Neuron (in vitro differentiated cells): ENCODE data around the gene TACR1.

Experiments
- H2AFZ ChIP-seq: one replicate; pipeline ENCODE4 v1.6.1; 2013; ENCODE audit warnings: low read depth, mild to moderate bottlenecking, inconsistent platforms, low read length, moderate library complexity
- H3K27me3 ChIP-seq: one replicate; pipeline ENCODE4 v1.6.1; 2013; ENCODE audit warnings: low read length; ENCODE audit not compliant: insufficient read depth
- H3K36me3 ChIP-seq: one replicate; pipeline ENCODE4 v1.6.1; 2013; ENCODE audit warnings: low read length; ENCODE audit not compliant: insufficient read depth
- H3K4me1 ChIP-seq: one replicate; pipeline ENCODE4 v1.6.1; 2013; ENCODE audit warnings: low read length; ENCODE audit not compliant: insufficient read depth
- H3K4me3 ChIP-seq: 2 replicates; pipeline ENCODE4 v1.5.1; 2013; ENCODE audit warnings: mild to moderate bottlenecking, low read length, moderate library complexity
- H3K9me3 ChIP-seq: one replicate; pipeline ENCODE4 v1.6.1; 2013; ENCODE audit warnings: low read length

The TACR1 gene

DNA sequence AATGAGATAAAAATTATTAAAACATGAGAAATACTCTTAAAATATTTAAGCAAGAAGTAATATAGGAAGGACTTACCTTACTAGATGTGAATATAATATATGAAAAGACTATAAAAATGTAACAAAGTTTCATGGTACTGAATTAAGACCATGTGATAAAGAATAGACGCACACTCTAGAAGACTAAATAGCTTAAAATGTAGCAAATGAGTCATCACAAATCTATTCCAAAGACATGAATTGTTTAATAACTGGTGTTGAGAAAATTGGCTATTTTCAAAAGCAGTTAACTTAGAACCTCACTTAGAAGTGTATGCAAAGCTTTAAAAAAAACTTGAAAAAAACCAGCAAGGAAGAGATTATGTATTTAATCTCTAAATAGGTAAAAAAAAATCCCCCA, 176.8 kb downstream of the TACR1 start:
- Histone ChIP-seq H3K36me3 (no peaks in the 10 kb centered on the region), H3K4me1 (peaks cover 10% of the 10 kb centered on the region), H3K9me3 (no peaks in the 10 kb centered on the region), H3K27me3 (no peaks in the 10 kb centered on the region), H3K4me3 (no peak overlapping the region), H2AFZ (no peak overlapping the region)

GRCh38 chr2:75021672-75022071, 177.6 kb downstream of the TACR1 start:
- H3K4me1 ChIP-seq = peaks cover 10% of the 10 kb centered on the region
- H2AFZ ChIP-seq = no peak overlapping the region
- no peak overlapping the region for H3K4me3 ChIP-seq
- no peaks in the 10 kb centered on the region for H3K36me3 ChIP-seq
- H3K9me3 ChIP-seq = no peaks in the 10 kb centered on the region
- no peaks in the 10 kb centered on the region for H3K27me3 ChIP-seq

DNA sequence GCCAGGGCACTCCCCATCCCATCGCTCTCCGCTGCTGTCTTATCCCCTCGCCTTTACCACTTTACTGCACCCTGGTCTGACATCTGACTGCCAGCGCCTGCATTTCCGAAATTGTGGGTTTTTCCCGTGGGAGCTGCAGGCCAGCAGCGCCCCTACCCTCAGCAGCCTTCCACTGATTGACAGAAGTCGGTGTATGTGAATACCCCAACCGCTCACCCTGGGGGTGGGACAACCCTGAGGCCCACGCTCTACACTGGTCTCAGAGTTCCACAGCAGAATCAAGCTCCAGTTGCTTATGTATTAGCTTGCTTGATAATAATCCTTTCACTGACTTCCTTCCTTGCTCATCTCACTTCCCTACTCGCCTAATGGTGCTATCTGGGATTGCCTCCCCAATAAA, 178.8 kb downstream of the TACR1 start:
- H3K27me3 ChIP-seq = no peaks in the 10 kb centered on the region
- H3K9me3 ChIP-seq = no peaks in the 10 kb centered on the region
- peaks cover 10% of the 10 kb centered on the region for H3K4me1 ChIP-seq
- no peak overlapping the region for H3K4me3 ChIP-seq
- H3K36me3 ChIP-seq = no peaks in the 10 kb centered on the region
- H2AFZ ChIP-seq = no peak overlapping the region

- Histone ChIP-seq H3K4me3 (no peak overlapping the region), H3K9me3 (no peaks in the 10 kb centered on the region), H2AFZ (no peak overlapping the region), H3K4me1 (peaks cover 10% of the 10 kb centered on the region), H3K36me3 (no peaks in the 10 kb centered on the region), H3K27me3 (no peaks in the 10 kb centered on the region)
These were observed 179.5 kb downstream of the TACR1 start for GRCh38 chr2:75019790-75020189.

DNA sequence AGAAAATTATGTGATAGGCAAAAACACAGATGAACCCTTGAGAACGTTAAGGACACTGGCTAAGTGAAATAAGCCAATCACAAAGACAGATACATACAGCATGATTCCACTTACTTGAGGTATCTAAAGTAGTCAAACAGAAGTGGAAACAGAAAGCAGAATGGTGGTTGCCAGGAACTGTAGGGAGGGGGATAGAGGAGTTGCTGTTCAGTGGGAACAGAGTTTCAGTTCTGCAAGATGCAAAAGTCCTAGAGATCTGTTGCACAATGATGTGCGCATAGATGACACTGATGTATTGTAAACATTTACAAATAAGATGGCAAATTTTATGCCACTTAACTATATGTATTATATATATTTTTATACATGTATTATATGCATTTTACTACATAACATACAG, 181.2 kb downstream of the TACR1 start:
- no peak overlapping the region for H3K4me3 ChIP-seq
- H2AFZ ChIP-seq = no peak overlapping the region
- no peaks in the 10 kb centered on the region for H3K36me3 ChIP-seq
- H3K4me1 ChIP-seq = peaks cover 5% of the 10 kb centered on the region
- no peaks in the 10 kb centered on the region for H3K9me3 ChIP-seq
- no peaks in the 10 kb centered on the region for H3K27me3 ChIP-seq

DNA sequence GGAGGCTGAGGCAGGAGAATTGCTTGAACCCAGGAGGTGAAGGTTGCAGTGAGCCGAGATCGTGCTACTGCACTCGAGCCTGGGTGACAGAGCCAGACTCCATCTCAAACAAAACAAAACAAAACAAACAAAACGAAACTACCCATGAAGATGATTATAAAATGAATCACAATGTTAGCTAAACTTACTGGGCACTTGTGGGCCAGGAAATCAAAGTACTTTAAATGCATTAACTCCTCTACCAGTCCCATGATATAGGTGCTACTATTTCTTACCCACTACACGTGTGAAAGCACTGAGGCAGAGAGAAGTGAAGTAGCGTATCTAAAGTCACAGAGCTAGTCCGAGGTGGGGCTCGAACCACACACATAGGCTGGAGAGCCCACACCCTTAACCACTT, 187.2 kb downstream of the TACR1 start:
- H3K9me3 ChIP-seq = no peaks in the 10 kb centered on the region
- no peak overlapping the region for H3K4me3 ChIP-seq
- H3K27me3 ChIP-seq = no peaks in the 10 kb centered on the region
- H3K36me3 ChIP-seq = no peaks in the 10 kb centered on the region
- H3K4me1 ChIP-seq = no peaks in the 10 kb centered on the region
- no peak overlapping the region for H2AFZ ChIP-seq

- Histone ChIP-seq H3K9me3 (no peaks in the 10 kb centered on the region), H2AFZ (no peak overlapping the region), H3K27me3 (no peaks in the 10 kb centered on the region), H3K4me3 (no peak overlapping the region), H3K36me3 (no peaks in the 10 kb centered on the region), H3K4me1 (no peaks in the 10 kb centered on the region)
These were observed 188.7 kb downstream of the TACR1 start for GRCh38 chr2:75010571-75010970.

DNA sequence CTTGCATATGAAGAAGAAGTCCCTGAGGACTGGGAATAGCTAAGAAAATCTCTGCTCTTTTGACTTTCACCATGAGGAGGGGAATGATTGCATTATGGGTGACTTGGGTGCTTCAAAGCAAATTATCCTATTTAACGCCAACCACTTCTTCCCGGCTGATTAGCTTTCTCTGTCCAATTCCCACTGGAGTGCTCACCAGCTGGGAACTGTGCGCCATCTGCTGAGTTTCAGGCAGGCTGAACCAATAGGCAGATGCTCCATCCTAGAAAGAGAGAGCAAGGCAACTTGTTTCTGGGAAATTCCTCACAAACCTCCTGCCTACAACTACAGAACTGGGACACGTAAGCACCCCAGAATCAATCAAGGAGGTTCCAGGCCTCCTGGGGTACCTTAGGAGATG, 191.5 kb downstream of the TACR1 start:
- no peaks in the 10 kb centered on the region for H3K36me3 ChIP-seq
- H3K4me3 ChIP-seq = no peak overlapping the region
- no peaks in the 10 kb centered on the region for H3K27me3 ChIP-seq
- H3K9me3 ChIP-seq = no peaks in the 10 kb centered on the region
- no peak overlapping the region for H2AFZ ChIP-seq
- H3K4me1 ChIP-seq = no peaks in the 10 kb centered on the region

DNA sequence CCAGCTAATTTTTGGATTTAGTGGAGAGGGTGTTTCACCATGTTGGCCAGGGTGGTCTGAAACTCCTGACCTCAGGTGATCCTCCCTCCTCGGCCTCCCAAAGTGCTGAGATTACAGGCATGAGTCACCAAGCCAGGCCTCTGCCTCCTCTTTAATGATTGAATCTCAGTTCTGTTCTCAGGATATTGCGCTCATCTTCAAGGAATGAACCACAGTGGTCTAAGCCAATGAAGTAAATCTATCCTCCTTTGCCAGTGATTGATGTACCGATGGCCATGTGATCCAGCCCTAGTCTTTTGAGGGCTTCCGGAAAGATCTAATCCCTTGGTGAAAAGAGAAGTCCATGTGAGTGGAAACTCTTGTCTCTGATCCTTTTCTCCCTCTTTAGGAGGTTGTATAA, 192.3 kb downstream of the TACR1 start:
- Histone ChIP-seq H3K4me1 (no peaks in the 10 kb centered on the region), H3K4me3 (no peak overlapping the region), H3K27me3 (no peaks in the 10 kb centered on the region), H2AFZ (no peak overlapping the region), H3K9me3 (no peaks in the 10 kb centered on the region), H3K36me3 (no peaks in the 10 kb centered on the region)

- Histone ChIP-seq H3K9me3 (no peaks in the 10 kb centered on the region), H3K4me3 (no peak overlapping the region), H2AFZ (no peak overlapping the region), H3K27me3 (no peaks in the 10 kb centered on the region), H3K36me3 (no peaks in the 10 kb centered on the region), H3K4me1 (no peaks in the 10 kb centered on the region)
These were observed 193.3 kb downstream of the TACR1 start for GRCh38 chr2:75006041-75006440.

DNA sequence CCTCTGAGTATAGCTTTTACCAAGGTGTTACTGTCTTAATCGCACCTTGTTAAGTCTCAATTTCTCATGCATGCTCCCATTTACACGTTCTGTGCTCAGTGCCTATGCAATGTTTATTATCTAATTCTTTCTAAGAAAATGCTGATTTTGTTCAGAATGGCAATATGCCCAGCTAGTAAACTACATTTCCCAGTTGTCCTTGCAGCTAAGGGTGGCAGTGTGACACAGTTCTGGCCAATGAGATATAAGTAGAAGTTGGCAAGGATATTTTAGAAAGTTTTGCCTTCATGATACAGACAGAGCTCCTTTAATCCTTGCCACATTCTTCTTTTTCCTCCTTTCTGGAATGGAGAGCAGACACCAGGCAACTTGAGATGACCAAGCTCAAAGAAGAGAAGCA, 195.5 kb downstream of the TACR1 start:
- Histone ChIP-seq H3K4me1 (peaks cover 9% of the 10 kb centered on the region), H3K9me3 (no peaks in the 10 kb centered on the region), H3K27me3 (no peaks in the 10 kb centered on the region), H3K4me3 (no peak overlapping the region), H2AFZ (no peak overlapping the region), H3K36me3 (no peaks in the 10 kb centered on the region)

DNA sequence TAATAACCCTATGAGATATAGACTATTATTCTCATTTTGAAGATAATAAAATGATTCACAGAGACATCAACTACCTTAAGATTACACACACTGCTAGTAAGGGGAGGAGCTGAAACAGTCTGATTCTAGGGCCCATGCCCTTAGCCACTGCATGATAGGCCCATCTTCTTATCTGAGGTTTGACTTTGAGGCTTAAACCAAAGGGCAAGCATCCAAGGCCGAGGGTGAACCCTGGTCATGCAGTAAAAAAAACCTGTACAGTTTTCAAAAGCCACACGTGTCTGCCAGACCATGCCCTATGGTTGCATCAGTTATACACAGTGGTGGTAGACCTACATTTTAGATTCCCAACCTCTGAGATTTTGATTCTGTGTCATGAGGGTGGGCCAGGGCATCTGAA, 196.0 kb downstream of the TACR1 start:
- no peaks in the 10 kb centered on the region for H3K27me3 ChIP-seq
- H3K9me3 ChIP-seq = no peaks in the 10 kb centered on the region
- H2AFZ ChIP-seq = no peak overlapping the region
- H3K4me1 ChIP-seq = peaks cover 9% of the 10 kb centered on the region
- H3K36me3 ChIP-seq = no peaks in the 10 kb centered on the region
- H3K4me3 ChIP-seq = no peak overlapping the region

- Histone ChIP-seq H3K27me3 (no peaks in the 10 kb centered on the region), H3K36me3 (no peaks in the 10 kb centered on the region), H2AFZ (no peak overlapping the region), H3K4me3 (no peak overlapping the region), H3K9me3 (no peaks in the 10 kb centered on the region), H3K4me1 (peaks cover 9% of the 10 kb centered on the region)
These were observed 197.3 kb downstream of the TACR1 start for GRCh38 chr2:75002007-75002406.

DNA sequence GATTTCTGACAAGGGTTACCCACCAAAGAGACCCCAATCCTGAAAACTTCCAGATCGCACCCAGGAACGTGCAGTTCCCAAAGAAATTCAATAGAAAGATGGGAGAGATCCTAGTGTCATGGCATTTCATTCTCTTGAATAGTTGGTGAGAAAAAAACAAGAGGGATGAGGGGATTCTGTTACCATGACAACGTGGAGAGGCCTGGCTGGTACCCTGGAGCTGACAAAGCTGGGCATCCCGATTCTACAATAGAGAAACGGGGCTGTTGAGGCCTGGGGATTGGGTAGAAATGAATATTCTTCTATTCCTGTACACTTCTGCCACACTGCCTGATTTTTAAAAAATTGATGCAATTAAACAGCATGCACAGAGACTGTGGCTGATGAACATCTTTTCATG, 199.9 kb downstream of the TACR1 start:
- H3K27me3 ChIP-seq = no peaks in the 10 kb centered on the region
- no peaks in the 10 kb centered on the region for H3K9me3 ChIP-seq
- no peak overlapping the region for H2AFZ ChIP-seq
- no peak overlapping the region for H3K4me3 ChIP-seq
- no peaks in the 10 kb centered on the region for H3K36me3 ChIP-seq
- peaks cover 9% of the 10 kb centered on the region for H3K4me1 ChIP-seq
